HepG2 (cell line): Measurements from ENCODE around the gene DRAXIN. TPM values are rescaled to one million over a fixed set of nuclear protein-coding genes. Genes with fewer than 3 reads are reported as not detected.

Experiments used
- ATF7 ChIP-seq, 2 experiments: fragments of 450-650 bp in 1 of 2; sonication (generic) in 1 of 2; formaldehyde crosslinking in 1 of 2; IDR thresholded peaks; 2 replicates each; pipeline versions ENCODE4 v1.4.0 to v1.6.1; 2016 to 2020; ENCODE audit warnings: antibody characterized with exemption in 1 of 2, mild to moderate bottlenecking in 1 of 2, missing genetic modification reagents in 1 of 2
- EED ChIP-seq: sonication (generic); formaldehyde crosslinking; IDR thresholded peaks from 2 replicates; pipeline ENCODE4 v1.5.0; 2020; ENCODE audit warnings: mild to moderate bottlenecking, missing genetic modification reagents
- FOSL1 ChIP-seq: sonication (generic); formaldehyde crosslinking; IDR thresholded peaks from 2 replicates; pipeline ENCODE4 v1.9.0; 2021; ENCODE audit warnings: missing genetic modification reagents, borderline replicate concordance
- MXI1 ChIP-seq: IDR thresholded peaks from 3 replicates; pipeline ENCODE4 v1.6.1; 2012; ENCODE audit warnings: low read depth, low read length, inconsistent platforms, borderline replicate concordance
- NFE2L2 ChIP-seq: fragments of 150-350 bp; IDR thresholded peaks from 2 replicates; pipeline ENCODE4 v1.6.1; 2014; ENCODE audit warnings: low read length
- SALL1 ChIP-seq: sonication (generic); formaldehyde crosslinking; IDR thresholded peaks from 2 replicates; pipeline ENCODE4 v1.8.0; 2022; ENCODE audit warnings: mild to moderate bottlenecking, missing genetic modification reagents
- SKI ChIP-seq: fragments of 450-650 bp; IDR thresholded peaks from one replicate; pipeline ENCODE4 v1.6.1; 2018; ENCODE audit warnings: mild to moderate bottlenecking; ENCODE audit not compliant: partially characterized antibody
- SOX6 ChIP-seq, 2 experiments: fragments of 450-650 bp in 1 of 2; sonication (generic) in 1 of 2; formaldehyde crosslinking in 1 of 2; IDR thresholded peaks; 2 replicates each; pipeline versions ENCODE4 v1.4.0 to v1.6.1; 2017 to 2020; ENCODE audit warnings: antibody characterized with exemption in 1 of 2, mild to moderate bottlenecking in 1 of 2, missing genetic modification reagents in 1 of 2
- ZNF160 ChIP-seq: sonication (generic); formaldehyde crosslinking; IDR thresholded peaks from 2 replicates; pipeline ENCODE4 v1.8.0; 2022; ENCODE audit warnings: mild to moderate bottlenecking, inconsistent platforms, missing genetic modification reagents
- ZNF446 ChIP-seq: sonication (generic); formaldehyde crosslinking; IDR thresholded peaks from 2 replicates; pipeline ENCODE4 v1.5.0; 2020; ENCODE audit warnings: mild to moderate bottlenecking, missing genetic modification reagents
- ZNF543 ChIP-seq: sonication (generic); formaldehyde crosslinking; IDR thresholded peaks from 2 replicates; pipeline ENCODE4 v1.4.0; 2020; ENCODE audit warnings: mild to moderate bottlenecking, missing genetic modification reagents
- polyA plus RNA-seq, 8 experiments: library from polyadenylated mRNA; depleted of rRNA in 3 of 8; stranded (reverse) in 7 of 8; unstranded in 1 of 8; fragments of >200 nt; fragmentation: Illumina TruSeq in 4 of 8; extraction: Trizol in 4 of 8; gene quantifications; 2 replicates each; pipeline versions ENCODE4 v1.2.1 to v1.2.3, GENCODE V29; 2011 to 2016; ENCODE audit warnings: low read depth in 4 of 8, missing spikeins in 1 of 8, mixed read lengths in 1 of 8; ENCODE audit not compliant: insufficient read depth in 1 of 8
- total RNA-seq, 5 experiments: library from RNA; depleted of rRNA; stranded (reverse); fragments of >200 nt; fragmentation: Illumina TruSeq; extraction: Trizol; gene quantifications; 2 replicates each; pipeline ENCODE4 v1.2.3, GENCODE V29; 2016; ENCODE audit warnings: low read depth in 1 of 5
- TF ChIP-seq, protein P1 (sequence below): IDR thresholded peaks from 2 replicates; pipeline ENCODE4 v1.6.1; 2016; ENCODE audit warnings: low read depth, control low read depth
- TF ChIP-seq, protein P2 (sequence below): sonication (generic); formaldehyde crosslinking; IDR thresholded peaks from 2 replicates; pipeline ENCODE4 v1.8.0; 2022; ENCODE audit warnings: missing genetic modification reagents, low read depth, mild to moderate bottlenecking, borderline replicate concordance
- TF ChIP-seq, protein P3 (sequence below): sonication (generic); formaldehyde crosslinking; IDR thresholded peaks from 2 replicates; pipeline ENCODE4 v1.4.0; 2020; ENCODE audit warnings: missing genetic modification reagents
- TF ChIP-seq, protein P4 (sequence below): sonication (generic); formaldehyde crosslinking; IDR thresholded peaks from 2 replicates; pipeline ENCODE4 v1.5.1; 2020; ENCODE audit warnings: missing genetic modification reagents, mild to moderate bottlenecking, borderline replicate concordance
- TF ChIP-seq, protein P5 (sequence below): sonication (generic); formaldehyde crosslinking; IDR thresholded peaks from 2 replicates; pipeline ENCODE4 v1.8.0; 2022; ENCODE audit warnings: mild to moderate bottlenecking, missing genetic modification reagents; ENCODE audit not compliant: insufficient replicate concordance
- TF ChIP-seq, protein P6 (sequence below): IDR thresholded peaks from 2 replicates; pipeline ENCODE4 v1.4.0; 2020; ENCODE audit warnings: mild to moderate bottlenecking, missing genetic modification reagents

The DRAXIN gene
- total and polyA plus RNA-seq, 2 of the 13 experiments (the other 11 are each of a cell fraction or from before 2014, with no cell fraction given), result 0.02 TPM; not detected in 1

DNA sequence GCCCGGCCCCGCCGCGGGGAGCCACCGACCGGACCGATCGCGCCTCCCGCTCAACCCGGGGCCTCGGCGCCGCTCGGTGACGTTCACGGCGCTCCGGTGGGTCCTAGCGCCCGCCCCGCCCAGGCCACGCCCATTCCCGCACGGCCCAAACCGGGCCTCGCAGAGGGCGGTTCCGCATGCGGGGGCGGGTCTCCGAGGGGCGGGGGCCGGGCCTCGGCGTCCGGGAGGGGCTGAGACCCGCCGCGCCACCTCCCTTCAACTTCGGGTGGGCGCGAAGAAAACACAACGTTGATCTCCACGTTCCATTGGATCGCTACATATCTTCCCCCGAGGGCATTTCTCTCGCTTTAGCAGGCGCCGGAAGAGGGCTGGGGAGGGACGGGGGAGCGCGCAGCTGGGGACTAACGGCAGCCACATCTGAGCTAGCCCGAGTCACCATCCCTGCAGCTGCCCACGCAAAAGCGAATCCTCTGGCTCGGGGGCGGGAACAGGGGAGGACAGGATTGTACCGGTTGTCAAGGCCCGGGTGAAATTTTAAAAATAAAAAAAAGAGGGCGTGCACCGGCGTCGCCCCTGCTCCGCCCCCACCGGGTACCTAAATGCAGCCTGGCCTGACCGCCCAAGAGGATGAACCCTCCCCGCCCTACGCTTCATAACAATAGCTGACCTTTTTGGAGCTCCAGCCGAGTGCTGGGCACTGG, 10.3 kb upstream of the DRAXIN start, which contains the start of gene MAD2L2 (continued):
- TF ChIP-seq, protein P1, sequence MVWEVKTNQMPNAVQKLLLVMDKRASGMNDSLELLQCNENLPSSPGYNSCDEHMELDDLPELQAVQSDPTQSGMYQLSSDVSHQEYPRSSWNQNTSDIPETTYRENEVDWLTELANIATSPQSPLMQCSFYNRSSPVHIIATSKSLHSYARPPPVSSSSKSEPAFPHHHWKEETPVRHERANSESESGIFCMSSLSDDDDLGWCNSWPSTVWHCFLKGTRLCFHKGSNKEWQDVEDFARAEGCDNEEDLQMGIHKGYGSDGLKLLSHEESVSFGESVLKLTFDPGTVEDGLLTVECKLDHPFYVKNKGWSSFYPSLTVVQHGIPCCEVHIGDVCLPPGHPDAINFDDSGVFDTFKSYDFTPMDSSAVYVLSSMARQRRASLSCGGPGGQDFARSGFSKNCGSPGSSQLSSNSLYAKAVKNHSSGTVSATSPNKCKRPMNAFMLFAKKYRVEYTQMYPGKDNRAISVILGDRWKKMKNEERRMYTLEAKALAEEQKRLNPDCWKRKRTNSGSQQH, result 0 out of 2 replicates have a peak, but pooled peaks have one; percentile 56
- TF ChIP-seq ZNF446 (CRISPR knock-in tag) (peak; percentile 87; the same call in 1 of the 2 replicates), NFE2L2 (no peak), ZNF543 (no peak), ATF7 (IDR thresholded peaks at IDR 0.05) (no peak), ATF7 (CRISPR knock-in tag; IDR thresholded peaks at IDR 0.05) (no peak), FOSL1 (CRISPR knock-in tag) (no peak), EED (CRISPR knock-in tag) (no peak), SOX6 (IDR thresholded peaks at IDR 0.05) (no peak), SOX6 (CRISPR knock-in tag; IDR thresholded peaks at IDR 0.05) (no peak), SKI (no peak), MXI1 (no peak), ZNF160 (CRISPR knock-in tag) (no peak), SALL1 (CRISPR knock-in tag) (peak; percentile 75)
- TF ChIP-seq, protein P2, sequence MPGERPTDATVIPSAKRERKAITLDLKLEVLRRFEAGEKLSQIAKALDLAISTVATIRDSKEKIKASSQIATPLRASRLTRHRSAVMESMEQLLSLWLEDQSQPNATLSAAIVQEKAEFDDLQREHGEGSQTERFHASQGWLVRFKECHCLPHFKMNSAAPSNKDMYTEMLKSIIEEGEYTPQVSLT (CRISPR knock-in tag), result no peak
- TF ChIP-seq, protein P3, sequence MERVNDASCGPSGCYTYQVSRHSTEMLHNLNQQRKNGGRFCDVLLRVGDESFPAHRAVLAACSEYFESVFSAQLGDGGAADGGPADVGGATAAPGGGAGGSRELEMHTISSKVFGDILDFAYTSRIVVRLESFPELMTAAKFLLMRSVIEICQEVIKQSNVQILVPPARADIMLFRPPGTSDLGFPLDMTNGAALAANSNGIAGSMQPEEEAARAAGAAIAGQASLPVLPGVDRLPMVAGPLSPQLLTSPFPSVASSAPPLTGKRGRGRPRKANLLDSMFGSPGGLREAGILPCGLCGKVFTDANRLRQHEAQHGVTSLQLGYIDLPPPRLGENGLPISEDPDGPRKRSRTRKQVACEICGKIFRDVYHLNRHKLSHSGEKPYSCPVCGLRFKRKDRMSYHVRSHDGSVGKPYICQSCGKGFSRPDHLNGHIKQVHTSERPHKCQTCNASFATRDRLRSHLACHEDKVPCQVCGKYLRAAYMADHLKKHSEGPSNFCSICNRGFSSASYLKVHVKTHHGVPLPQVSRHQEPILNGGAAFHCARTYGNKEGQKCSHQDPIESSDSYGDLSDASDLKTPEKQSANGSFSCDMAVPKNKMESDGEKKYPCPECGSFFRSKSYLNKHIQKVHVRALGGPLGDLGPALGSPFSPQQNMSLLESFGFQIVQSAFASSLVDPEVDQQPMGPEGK (CRISPR knock-in tag), result peak; percentile 91
- TF ChIP-seq, protein P4, sequence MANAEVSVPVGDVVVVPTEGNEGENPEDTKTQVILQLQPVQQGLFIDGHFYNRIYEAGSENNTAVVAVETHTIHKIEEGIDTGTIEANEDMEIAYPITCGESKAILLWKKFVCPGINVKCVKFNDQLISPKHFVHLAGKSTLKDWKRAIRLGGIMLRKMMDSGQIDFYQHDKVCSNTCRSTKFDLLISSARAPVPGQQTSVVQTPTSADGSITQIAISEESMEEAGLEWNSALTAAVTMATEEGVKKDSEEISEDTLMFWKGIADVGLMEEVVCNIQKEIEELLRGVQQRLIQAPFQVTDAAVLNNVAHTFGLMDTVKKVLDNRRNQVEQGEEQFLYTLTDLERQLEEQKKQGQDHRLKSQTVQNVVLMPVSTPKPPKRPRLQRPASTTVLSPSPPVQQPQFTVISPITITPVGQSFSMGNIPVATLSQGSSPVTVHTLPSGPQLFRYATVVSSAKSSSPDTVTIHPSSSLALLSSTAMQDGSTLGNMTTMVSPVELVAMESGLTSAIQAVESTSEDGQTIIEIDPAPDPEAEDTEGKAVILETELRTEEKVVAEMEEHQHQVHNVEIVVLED (CRISPR knock-in tag), result peak; percentile 81
- TF ChIP-seq, protein P5, sequence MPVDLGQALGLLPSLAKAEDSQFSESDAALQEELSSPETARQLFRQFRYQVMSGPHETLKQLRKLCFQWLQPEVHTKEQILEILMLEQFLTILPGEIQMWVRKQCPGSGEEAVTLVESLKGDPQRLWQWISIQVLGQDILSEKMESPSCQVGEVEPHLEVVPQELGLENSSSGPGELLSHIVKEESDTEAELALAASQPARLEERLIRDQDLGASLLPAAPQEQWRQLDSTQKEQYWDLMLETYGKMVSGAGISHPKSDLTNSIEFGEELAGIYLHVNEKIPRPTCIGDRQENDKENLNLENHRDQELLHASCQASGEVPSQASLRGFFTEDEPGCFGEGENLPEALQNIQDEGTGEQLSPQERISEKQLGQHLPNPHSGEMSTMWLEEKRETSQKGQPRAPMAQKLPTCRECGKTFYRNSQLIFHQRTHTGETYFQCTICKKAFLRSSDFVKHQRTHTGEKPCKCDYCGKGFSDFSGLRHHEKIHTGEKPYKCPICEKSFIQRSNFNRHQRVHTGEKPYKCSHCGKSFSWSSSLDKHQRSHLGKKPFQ, result peak; percentile 35
- TF ChIP-seq, protein P6, sequence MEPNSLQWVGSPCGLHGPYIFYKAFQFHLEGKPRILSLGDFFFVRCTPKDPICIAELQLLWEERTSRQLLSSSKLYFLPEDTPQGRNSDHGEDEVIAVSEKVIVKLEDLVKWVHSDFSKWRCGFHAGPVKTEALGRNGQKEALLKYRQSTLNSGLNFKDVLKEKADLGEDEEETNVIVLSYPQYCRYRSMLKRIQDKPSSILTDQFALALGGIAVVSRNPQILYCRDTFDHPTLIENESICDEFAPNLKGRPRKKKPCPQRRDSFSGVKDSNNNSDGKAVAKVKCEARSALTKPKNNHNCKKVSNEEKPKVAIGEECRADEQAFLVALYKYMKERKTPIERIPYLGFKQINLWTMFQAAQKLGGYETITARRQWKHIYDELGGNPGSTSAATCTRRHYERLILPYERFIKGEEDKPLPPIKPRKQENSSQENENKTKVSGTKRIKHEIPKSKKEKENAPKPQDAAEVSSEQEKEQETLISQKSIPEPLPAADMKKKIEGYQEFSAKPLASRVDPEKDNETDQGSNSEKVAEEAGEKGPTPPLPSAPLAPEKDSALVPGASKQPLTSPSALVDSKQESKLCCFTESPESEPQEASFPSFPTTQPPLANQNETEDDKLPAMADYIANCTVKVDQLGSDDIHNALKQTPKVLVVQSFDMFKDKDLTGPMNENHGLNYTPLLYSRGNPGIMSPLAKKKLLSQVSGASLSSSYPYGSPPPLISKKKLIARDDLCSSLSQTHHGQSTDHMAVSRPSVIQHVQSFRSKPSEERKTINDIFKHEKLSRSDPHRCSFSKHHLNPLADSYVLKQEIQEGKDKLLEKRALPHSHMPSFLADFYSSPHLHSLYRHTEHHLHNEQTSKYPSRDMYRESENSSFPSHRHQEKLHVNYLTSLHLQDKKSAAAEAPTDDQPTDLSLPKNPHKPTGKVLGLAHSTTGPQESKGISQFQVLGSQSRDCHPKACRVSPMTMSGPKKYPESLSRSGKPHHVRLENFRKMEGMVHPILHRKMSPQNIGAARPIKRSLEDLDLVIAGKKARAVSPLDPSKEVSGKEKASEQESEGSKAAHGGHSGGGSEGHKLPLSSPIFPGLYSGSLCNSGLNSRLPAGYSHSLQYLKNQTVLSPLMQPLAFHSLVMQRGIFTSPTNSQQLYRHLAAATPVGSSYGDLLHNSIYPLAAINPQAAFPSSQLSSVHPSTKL (CRISPR knock-in tag), result peak; percentile 30; the same call in 1 of the 2 replicates
